Cardiac muscle cell (in vitro differentiated cells and primary cell): ENCODE results near the gene UGGT2. TPM values are rescaled to one million over a fixed set of nuclear protein-coding genes. Genes with fewer than 3 reads are reported as not detected.
A peak's percentile ranks its signal among the peaks of the same experiment; 100 is the strongest.

Experiments
- DNase-seq, 2 donors: peaks; one replicate each; pipeline versions ENCODE4 v3.0.0 to v3.0.0-alpha.2; 2010 to 2017; ENCODE audit warnings: low read depth in 1 of 2, low spot score in 1 of 2
- H3K27ac ChIP-seq: fragments of 200-600 bp; sonication (generic); 2 replicates; pipeline ENCODE4 v1.5.1; 2016
- H3K27me3 ChIP-seq: fragments of 200-600 bp; sonication (generic); 2 replicates; pipeline ENCODE4 v1.6.0; 2016; ENCODE audit warnings: control low read depth
- H3K36me3 ChIP-seq: fragments of 200-600 bp; sonication (generic); 2 replicates; pipeline ENCODE4 v1.5.1; 2016; ENCODE audit warnings: control low read depth
- H3K4me1 ChIP-seq: fragments of 200-600 bp; sonication (generic); 2 replicates; pipeline ENCODE4 v1.8.1; 2017; ENCODE audit warnings: low read depth, mild to moderate bottlenecking, mixed run types
- H3K4me3 ChIP-seq: fragments of 200-600 bp; sonication (generic); 2 replicates; pipeline ENCODE4 v1.5.1; 2016; ENCODE audit warnings: mild to moderate bottlenecking
- H3K9me3 ChIP-seq: fragments of 200-600 bp; sonication (generic); 2 replicates; pipeline ENCODE4 v1.5.1; 2017; ENCODE audit warnings: low read depth, mild to moderate bottlenecking, control low read depth
- CTCF ChIP-seq: IDR thresholded peaks from 2 replicates; pipeline ENCODE4 v1.5.1; 2012; ENCODE audit warnings: low read depth, mild to moderate bottlenecking, low read length
- polyA plus RNA-seq: library from polyadenylated mRNA; unstranded; fragments of >200 nt; fragmentation: Nextera tagmentation; extraction: Ambion mirVana; gene quantifications from 2 replicates; pipeline ENCODE4 v1.2.1, GENCODE V29; 2016
- total RNA-seq: library from RNA; depleted of rRNA; stranded (reverse); fragments of >200 nt; gene quantifications from 2 replicates; pipeline ENCODE4 v1.2.3, GENCODE V29; 2016

UGGT2 gene
- total and polyA plus RNA-seq, 2 experiments from 2014 or later: 23.3 to 43.6 TPM

- TF ChIP-seq CTCF: no peak
- peak overlapping the region; percentile 39 for H3K4me3 ChIP-seq
- no peaks in the 10 kb centered on the region for H3K36me3 ChIP-seq
- H3K4me1 ChIP-seq: no peaks in the 10 kb centered on the region
- H3K27ac ChIP-seq: no peak overlapping the region
- DNase-seq: peak; percentile 7 to 17
- no peaks in the 10 kb centered on the region for H3K9me3 ChIP-seq
- H3K27me3 ChIP-seq: peaks cover 92% of the 10 kb centered on the region
These were observed 38.2 kb upstream of the UGGT2 start for GRCh38 chr13:96091164-96092117.

- Histone ChIP-seq H3K4me1 (no peaks in the 10 kb centered on the region), H3K9me3 (no peaks in the 10 kb centered on the region), H3K27me3 (peaks cover 86% of the 10 kb centered on the region), H3K27ac (no peak overlapping the region), H3K4me3 (peak overlapping the region; percentile 39), H3K36me3 (no peaks in the 10 kb centered on the region)
- no peak for TF ChIP-seq CTCF
- peak; percentile 11 to 57 for DNase-seq
These were observed 37.3 kb upstream of the UGGT2 start for GRCh38 chr13:96090240-96091101.

GRCh38 chr13:96089749-96090239, 36.6 kb upstream of the UGGT2 start, which contains the start of gene HS6ST3:
Gene HS6ST3, plus strand, starts transcription at chr13:96090107.
- Histone ChIP-seq H3K27me3 (peaks cover 80% of the 10 kb centered on the region), H3K36me3 (no peaks in the 10 kb centered on the region), H3K4me1 (no peaks in the 10 kb centered on the region), H3K4me3 (peak within 1 kb of the TSS; percentile 39), H3K27ac (no peak within 1 kb of the TSS), H3K9me3 (no peaks in the 10 kb centered on the region)
- peak; percentile 10 to 56 for DNase-seq
- no peak for TF ChIP-seq CTCF

- no peaks in the 10 kb centered on the region for H3K9me3 ChIP-seq
- no peak overlapping the region for H3K4me3 ChIP-seq
- H3K27me3 ChIP-seq: peaks cover 74% of the 10 kb centered on the region
- H3K36me3 ChIP-seq: no peaks in the 10 kb centered on the region
- DNase-seq: no peak
- no peaks in the 10 kb centered on the region for H3K4me1 ChIP-seq
- H3K27ac ChIP-seq: no peak overlapping the region
- TF ChIP-seq CTCF: no peak
These were observed 35.9 kb upstream of the UGGT2 start for GRCh38 chr13:96089139-96089538.

GRCh38 chr13:96086736-96087135, 33.5 kb upstream of the UGGT2 start:
- no peak for DNase-seq
- Histone ChIP-seq H3K4me3 (no peak overlapping the region), H3K27me3 (peaks cover 50% of the 10 kb centered on the region)

More at GRCh38 chr13:96086736-96087135, 33.5 kb upstream of the UGGT2 start:
- Histone ChIP-seq H3K4me1 (no peaks in the 10 kb centered on the region), H3K36me3 (no peaks in the 10 kb centered on the region), H3K9me3 (no peaks in the 10 kb centered on the region), H3K27ac (no peak overlapping the region)
- no peak for TF ChIP-seq CTCF
